ENCODE data around the gene LRP1.

DNA sequence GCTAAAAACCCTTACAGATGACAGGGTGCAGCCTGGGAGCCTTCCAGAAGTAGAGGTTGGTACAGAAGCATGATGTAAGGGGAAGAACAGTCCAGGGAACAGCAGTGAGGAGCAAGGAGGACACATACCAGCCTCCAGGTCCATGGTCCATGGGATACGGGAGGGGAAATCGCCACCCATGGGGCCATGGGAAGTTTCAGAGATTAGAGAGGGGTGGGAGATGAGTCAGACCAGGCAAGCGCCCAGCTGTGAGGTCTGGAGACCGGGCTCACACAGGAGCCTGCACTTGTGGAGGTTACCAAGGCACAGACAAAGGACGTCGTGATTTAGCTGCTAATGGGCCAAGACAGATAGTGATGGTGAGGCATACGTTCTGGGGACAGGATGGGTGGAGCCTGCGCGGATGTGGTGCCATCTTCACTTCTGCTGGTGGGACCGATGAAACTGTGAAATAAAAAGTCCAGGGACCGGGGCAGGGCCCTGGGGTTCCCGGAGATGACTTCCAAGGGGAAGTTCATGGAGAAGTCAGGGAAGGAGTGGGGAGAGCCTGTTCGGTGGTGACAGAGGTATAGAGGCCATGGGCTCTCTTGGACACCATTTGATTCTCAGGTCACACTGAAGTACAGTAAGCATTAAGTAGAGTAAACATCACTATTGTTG lies 36.8 kb downstream of the LRP1 start:
- TF ChIP-seq, protein P1, sequence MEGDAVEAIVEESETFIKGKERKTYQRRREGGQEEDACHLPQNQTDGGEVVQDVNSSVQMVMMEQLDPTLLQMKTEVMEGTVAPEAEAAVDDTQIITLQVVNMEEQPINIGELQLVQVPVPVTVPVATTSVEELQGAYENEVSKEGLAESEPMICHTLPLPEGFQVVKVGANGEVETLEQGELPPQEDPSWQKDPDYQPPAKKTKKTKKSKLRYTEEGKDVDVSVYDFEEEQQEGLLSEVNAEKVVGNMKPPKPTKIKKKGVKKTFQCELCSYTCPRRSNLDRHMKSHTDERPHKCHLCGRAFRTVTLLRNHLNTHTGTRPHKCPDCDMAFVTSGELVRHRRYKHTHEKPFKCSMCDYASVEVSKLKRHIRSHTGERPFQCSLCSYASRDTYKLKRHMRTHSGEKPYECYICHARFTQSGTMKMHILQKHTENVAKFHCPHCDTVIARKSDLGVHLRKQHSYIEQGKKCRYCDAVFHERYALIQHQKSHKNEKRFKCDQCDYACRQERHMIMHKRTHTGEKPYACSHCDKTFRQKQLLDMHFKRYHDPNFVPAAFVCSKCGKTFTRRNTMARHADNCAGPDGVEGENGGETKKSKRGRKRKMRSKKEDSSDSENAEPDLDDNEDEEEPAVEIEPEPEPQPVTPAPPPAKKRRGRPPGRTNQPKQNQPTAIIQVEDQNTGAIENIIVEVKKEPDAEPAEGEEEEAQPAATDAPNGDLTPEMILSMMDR (IDR thresholded peaks at IDR 0.05), result no peak
- no peak for TF ChIP-seq POLR2A (IDR thresholded peaks at IDR 0.05)
- TF ChIP-seq EP300 (IDR thresholded peaks at IDR 0.05), result no peak
